Body of pancreas (tissue), 4 donors: ENCODE data around the gene DYNC2LI1. TPM values are rescaled to one million over a fixed set of nuclear protein-coding genes. Genes with fewer than 3 reads are reported as not detected.

ENCODE experiments used
- ATAC-seq: fragments of 150-250 bp; one replicate; pipeline ENCODE4 v1.9.1; 2016
- DNase-seq, 4 donors: peaks; one replicate each; pipeline ENCODE4 v3.0.0-alpha.2; 2019
- H3K27ac ChIP-seq, 4 donors: fragments of 200-600 bp; sonication (generic); 1 replicate in 3 of 4; 2 replicates in 1 of 4; pipeline versions ENCODE4 v1.5.1 to v1.6.1; 2016 to 2019; ENCODE audit warnings: mild to moderate bottlenecking in 1 of 4, mixed read lengths in 1 of 4, moderate library complexity in 1 of 4
- H3K27me3 ChIP-seq, 2 donors: fragments of 200-600 bp; sonication (generic); one replicate each; pipeline ENCODE4 v1.6.0; 2016; ENCODE audit warnings: mild to moderate bottlenecking in 1 of 2
- H3K36me3 ChIP-seq, 2 donors: fragments of 200-600 bp; sonication (generic); replicated peaks in 1 of 2; 2 replicates each; pipeline ENCODE4 v1.5.1; 2016; ENCODE audit warnings: low read depth in 2 of 2; ENCODE audit not compliant: insufficient read depth in 1 of 2
- H3K4me1 ChIP-seq: fragments of 200-600 bp; sonication (generic); one replicate; pipeline ENCODE4 v1.6.0; 2016
- H3K4me3 ChIP-seq, 2 donors: fragments of 200-600 bp; sonication (generic); 1 replicate in 1 of 2; 2 replicates in 1 of 2; pipeline ENCODE4 v1.5.1; 2016 to 2019
- H3K9me3 ChIP-seq, 3 donors: fragments of 200-600 bp; sonication (generic); 1 replicate in 2 of 3; 2 replicates in 1 of 3; pipeline ENCODE4 v1.5.1; 2016
- POLR2A ChIP-seq, 3 donors: fragments of 450-650 bp; IDR thresholded peaks; one replicate each; pipeline ENCODE4 v1.6.1; 2016; ENCODE audit warnings: antibody characterized with exemption in 3 of 3, mild to moderate bottlenecking in 2 of 3
- WGBS, 2 donors: methylation state at CpG; one replicate each; pipeline ENCODE4 v1.1.5; 2017; 5-methylcytosine and 5-hydroxymethylcytosine counted together
- intact Hi-C: fragments of 100-400 bp; cut with DNase I; formaldehyde crosslinking; loops from one replicate; pipeline ENCODE4 v1.15.1; 2023
- total RNA-seq, 2 donors: library from RNA; depleted of rRNA; stranded (reverse); fragments of >200 nt; gene quantifications; one replicate each; pipeline ENCODE4 v1.1.0, GENCODE V29; 2016
- TF ChIP-seq, protein P1 (sequence below), 7 experiments: fragments of 450-650 bp in 4 of 7; fragments of 200-600 bp in 3 of 7; sonication (generic) in 3 of 7; IDR thresholded peaks; one replicate each; pipeline ENCODE4 v1.5.1; 2016 to 2019; ENCODE audit warnings: antibody characterized with exemption in 7 of 7

DYNC2LI1 gene
- total RNA-seq, 2 donors from 2014 or later: 21.0 to 21.4 TPM

DNA sequence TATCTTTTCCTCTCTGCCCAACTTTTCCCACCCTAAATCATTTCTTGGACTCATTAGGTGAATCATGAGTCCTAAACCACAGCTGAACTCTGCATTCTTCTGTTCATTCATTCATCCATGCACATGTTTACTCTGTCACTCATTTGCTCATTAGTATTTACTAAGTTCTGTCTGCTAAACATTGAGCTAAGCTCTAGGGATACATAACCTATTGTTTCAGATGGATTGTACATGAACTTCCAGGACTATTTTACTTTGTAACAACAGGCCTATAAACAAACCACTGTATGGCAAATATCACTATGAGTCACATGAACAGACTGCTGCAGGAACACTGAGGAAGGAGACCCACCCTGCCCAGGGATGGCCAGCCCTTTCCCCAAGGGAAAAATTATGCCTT is 14.6 kb upstream of the DYNC2LI1 start:
- no peaks in the 10 kb centered on the region for H3K36me3 ChIP-seq
- H3K4me1 ChIP-seq: no peaks in the 10 kb centered on the region
- H3K9me3 ChIP-seq: no peaks in the 10 kb centered on the region
- TF ChIP-seq, protein P1, sequence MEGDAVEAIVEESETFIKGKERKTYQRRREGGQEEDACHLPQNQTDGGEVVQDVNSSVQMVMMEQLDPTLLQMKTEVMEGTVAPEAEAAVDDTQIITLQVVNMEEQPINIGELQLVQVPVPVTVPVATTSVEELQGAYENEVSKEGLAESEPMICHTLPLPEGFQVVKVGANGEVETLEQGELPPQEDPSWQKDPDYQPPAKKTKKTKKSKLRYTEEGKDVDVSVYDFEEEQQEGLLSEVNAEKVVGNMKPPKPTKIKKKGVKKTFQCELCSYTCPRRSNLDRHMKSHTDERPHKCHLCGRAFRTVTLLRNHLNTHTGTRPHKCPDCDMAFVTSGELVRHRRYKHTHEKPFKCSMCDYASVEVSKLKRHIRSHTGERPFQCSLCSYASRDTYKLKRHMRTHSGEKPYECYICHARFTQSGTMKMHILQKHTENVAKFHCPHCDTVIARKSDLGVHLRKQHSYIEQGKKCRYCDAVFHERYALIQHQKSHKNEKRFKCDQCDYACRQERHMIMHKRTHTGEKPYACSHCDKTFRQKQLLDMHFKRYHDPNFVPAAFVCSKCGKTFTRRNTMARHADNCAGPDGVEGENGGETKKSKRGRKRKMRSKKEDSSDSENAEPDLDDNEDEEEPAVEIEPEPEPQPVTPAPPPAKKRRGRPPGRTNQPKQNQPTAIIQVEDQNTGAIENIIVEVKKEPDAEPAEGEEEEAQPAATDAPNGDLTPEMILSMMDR (IDR thresholded peaks at IDR 0.05): no peak
- TF ChIP-seq POLR2A (IDR thresholded peaks at IDR 0.05): no peak
- no peak overlapping the region for H3K4me3 ChIP-seq
- DNase-seq (no peak), ATAC-seq (no peak)
- H3K27ac ChIP-seq: no peak overlapping the region
- intact Hi-C loops: no loop called here
- no peaks in the 10 kb centered on the region for H3K27me3 ChIP-seq

DNA sequence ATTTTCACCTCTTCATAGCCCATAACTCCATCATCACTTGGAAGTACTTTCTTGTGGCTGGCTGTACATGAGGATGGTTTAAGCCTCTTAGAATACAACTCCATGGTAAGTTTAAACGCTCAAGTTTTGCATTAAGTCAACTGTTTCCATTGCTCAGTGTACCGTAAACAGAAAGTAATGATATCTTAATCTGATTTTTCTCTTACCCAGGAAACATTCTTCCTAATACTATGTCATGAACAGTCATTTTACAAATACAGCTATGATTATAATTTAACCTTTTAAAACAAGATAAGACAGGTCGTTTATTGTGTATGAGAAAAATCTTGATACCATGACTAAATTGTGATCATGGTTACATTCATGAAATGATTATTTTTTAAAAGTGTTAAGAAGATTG is 11.6 kb upstream of the DYNC2LI1 start:
- 27 to 42% methylated on average over 3 of the region's 3 CpGs for WGBS, 2 donors

DNA sequence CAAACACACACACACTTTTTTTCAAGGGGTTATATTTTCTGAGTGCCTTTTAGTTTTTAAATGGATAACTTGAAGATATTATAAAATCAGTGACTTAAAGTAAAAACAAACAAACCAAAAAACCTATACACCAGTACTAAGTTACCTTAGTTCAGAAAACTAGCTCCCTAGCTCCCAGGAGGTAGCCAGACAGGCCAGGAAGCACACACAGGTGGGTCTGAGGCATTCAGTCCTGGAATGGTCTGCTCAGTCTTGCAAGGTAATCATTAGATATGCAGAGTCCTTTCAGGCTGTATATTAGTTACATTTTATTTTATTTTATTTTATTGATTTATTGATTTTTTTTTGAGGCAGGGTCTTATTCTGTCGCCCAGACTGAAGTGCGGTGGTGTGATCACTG is 10.7 kb upstream of the DYNC2LI1 start:
- Histone ChIP-seq H3K36me3 (no peaks in the 10 kb centered on the region), H3K9me3 (no peaks in the 10 kb centered on the region), H3K4me3 (no peak overlapping the region), H3K4me1 (no peaks in the 10 kb centered on the region), H3K27me3 (no peaks in the 10 kb centered on the region), H3K27ac (no peak overlapping the region)
- ATAC-seq (no peak), DNase-seq (no peak)
- WGBS, 2 donors: 90 to 93% methylated on average over 2 of the region's 2 CpGs
- no peak for TF ChIP-seq POLR2A (IDR thresholded peaks at IDR 0.05)
- TF ChIP-seq, protein P1 (IDR thresholded peaks at IDR 0.05): no peak
- intact Hi-C loops: no loop called here

More for the DNA sequence above, 11.6 kb upstream of the DYNC2LI1 start:
- no peaks in the 10 kb centered on the region for H3K36me3 ChIP-seq
- no peaks in the 10 kb centered on the region for H3K9me3 ChIP-seq
- ATAC-seq (no peak), DNase-seq (no peak)
- H3K27ac ChIP-seq: no peak overlapping the region
- intact Hi-C loops: no loop called here
- no peaks in the 10 kb centered on the region for H3K27me3 ChIP-seq
- TF ChIP-seq POLR2A (IDR thresholded peaks at IDR 0.05): no peak
- TF ChIP-seq, protein P1 (IDR thresholded peaks at IDR 0.05): no peak
- no peaks in the 10 kb centered on the region for H3K4me1 ChIP-seq
- H3K4me3 ChIP-seq: no peak overlapping the region

DNA sequence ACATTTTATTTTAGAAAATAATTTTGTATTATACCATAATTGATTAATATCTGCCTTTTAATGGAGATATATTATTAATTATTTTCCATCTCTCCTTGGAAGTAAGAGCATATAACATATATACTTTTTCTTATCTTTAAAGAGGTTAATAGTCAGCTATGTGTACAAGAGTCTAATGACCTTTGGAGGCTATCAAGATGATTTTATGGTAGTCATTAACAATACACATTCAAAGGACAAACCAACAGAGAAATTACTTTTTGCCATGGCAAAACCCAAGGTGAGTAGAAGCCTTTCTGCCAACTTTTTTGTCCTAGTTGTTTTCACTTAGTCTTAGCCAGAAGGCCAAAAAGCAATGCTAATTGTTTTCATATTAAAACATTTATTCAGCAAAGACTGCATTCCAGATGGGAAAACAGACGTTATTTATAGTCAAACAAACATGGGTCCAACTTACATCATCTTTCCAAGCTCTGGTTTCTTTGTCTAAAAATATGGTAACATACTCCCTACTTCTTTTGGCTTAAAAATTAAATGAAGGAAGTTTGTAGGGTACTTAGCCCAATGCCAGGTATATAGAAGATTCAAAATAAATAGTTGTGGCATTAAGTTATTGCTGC is 9.6 kb upstream of the DYNC2LI1 start:
- no peaks in the 10 kb centered on the region for H3K27me3 ChIP-seq
- TF ChIP-seq, protein P1 (IDR thresholded peaks at IDR 0.05): no peak
- no peak for TF ChIP-seq POLR2A (IDR thresholded peaks at IDR 0.05)
- H3K9me3 ChIP-seq: no peaks in the 10 kb centered on the region
- no peaks in the 10 kb centered on the region for H3K4me1 ChIP-seq
- no peak overlapping the region for H3K27ac ChIP-seq
- no peak for ATAC-seq
- no peak for DNase-seq
- H3K36me3 ChIP-seq: no peaks in the 10 kb centered on the region
- intact Hi-C loops: no loop called here
- WGBS, 2 donors: 24 to 25% methylated on average over 1 of the region's 1 CpG
- H3K4me3 ChIP-seq: no peak overlapping the region

DNA sequence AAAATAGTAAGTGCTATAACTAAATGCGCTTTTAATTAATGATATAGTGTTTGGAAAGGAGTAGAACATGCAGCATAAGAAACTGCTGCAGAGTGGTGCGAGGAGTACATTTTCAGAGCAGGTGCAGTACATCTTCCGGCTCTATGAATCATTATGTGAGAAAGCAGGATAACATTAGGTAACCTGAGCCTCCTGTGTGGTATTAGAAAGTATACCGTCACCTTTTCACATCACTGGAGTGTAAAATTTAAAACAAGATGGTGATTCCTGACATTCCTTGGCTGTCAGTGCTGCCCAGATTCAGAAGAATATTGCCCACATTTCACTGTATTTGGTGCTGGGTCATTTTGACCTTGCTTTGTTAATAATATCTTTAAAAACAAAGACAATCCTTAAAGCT is 7.8 kb upstream of the DYNC2LI1 start:
- no peak overlapping the region for H3K4me3 ChIP-seq
- intact Hi-C loops: no loop called here
- H3K9me3 ChIP-seq: no peaks in the 10 kb centered on the region
- H3K36me3 ChIP-seq: no peaks in the 10 kb centered on the region
- no peaks in the 10 kb centered on the region for H3K27me3 ChIP-seq
- no peak overlapping the region for H3K27ac ChIP-seq
- H3K4me1 ChIP-seq: no peaks in the 10 kb centered on the region
- WGBS, 2 donors: 84 to 88% methylated on average over 4 of the region's 4 CpGs
- TF ChIP-seq, protein P1 (IDR thresholded peaks at IDR 0.05): no peak
- no peak for TF ChIP-seq POLR2A (IDR thresholded peaks at IDR 0.05)
- DNase-seq (no peak), ATAC-seq (no peak)
